HepG2 (cell line): ENCODE results near the gene MYO3B. TPM values are rescaled to one million over a fixed set of nuclear protein-coding genes. Genes with fewer than 3 reads are reported as not detected.

Source experiments
- ATRX ChIP-seq: sonication (generic); formaldehyde crosslinking; IDR thresholded peaks from 2 replicates; pipeline ENCODE4 v1.4.0; 2020; ENCODE audit warnings: missing genetic modification reagents, borderline replicate concordance
- CENPX ChIP-seq: sonication (generic); formaldehyde crosslinking; IDR thresholded peaks from 2 replicates; pipeline ENCODE4 v1.9.0; 2021; ENCODE audit warnings: mild to moderate bottlenecking, missing genetic modification reagents, moderate library complexity
- FOXM1 ChIP-seq: sonication (generic); formaldehyde crosslinking; IDR thresholded peaks from 2 replicates; pipeline ENCODE4 v1.5.0; 2020; ENCODE audit warnings: missing genetic modification reagents
- HDAC6 ChIP-seq: fragments of 200-600 bp; sonication (generic); IDR thresholded peaks from 2 replicates; pipeline ENCODE4 v1.7.0; 2017; ENCODE audit warnings: mild to moderate bottlenecking, antibody characterized with exemption, low read length, low read depth
- MBD4 ChIP-seq: IDR thresholded peaks from 2 replicates; pipeline ENCODE4 v1.6.1; 2012; ENCODE audit warnings: low read length, inconsistent platforms, borderline replicate concordance
- NR2C2 ChIP-seq: sonication (generic); formaldehyde crosslinking; IDR thresholded peaks from 2 replicates; pipeline ENCODE4 v1.4.0; 2020; ENCODE audit warnings: missing genetic modification reagents, mild to moderate bottlenecking, moderate library complexity, borderline replicate concordance
- RAD51 ChIP-seq: fragments of 450-650 bp; IDR thresholded peaks from 2 replicates; pipeline ENCODE4 v1.6.1; 2016; ENCODE audit warnings: borderline replicate concordance
- SIN3B ChIP-seq: fragments of 150-350 bp; IDR thresholded peaks from 2 replicates; pipeline ENCODE4 v1.6.1; 2014; ENCODE audit warnings: low read length
- SMARCE1 ChIP-seq: fragments of 450-650 bp; IDR thresholded peaks from 2 replicates; pipeline ENCODE4 v1.6.1; 2017; ENCODE audit warnings: borderline replicate concordance
- SNAI1 ChIP-seq: sonication (generic); formaldehyde crosslinking; IDR thresholded peaks from 2 replicates; pipeline ENCODE4 v1.5.0; 2020; ENCODE audit warnings: mild to moderate bottlenecking, missing genetic modification reagents, borderline replicate concordance
- SP140L ChIP-seq: sonication (generic); formaldehyde crosslinking; IDR thresholded peaks from 2 replicates; pipeline ENCODE4 v1.4.0; 2020; ENCODE audit warnings: missing genetic modification reagents, borderline replicate concordance
- TBL1XR1 ChIP-seq: fragments of 150-350 bp; IDR thresholded peaks from 2 replicates; pipeline ENCODE4 v1.6.1; 2014; ENCODE audit warnings: borderline replicate concordance, low read length; ENCODE audit not compliant: partially characterized antibody
- TCF7L2 ChIP-seq: IDR thresholded peaks from 2 replicates; pipeline ENCODE4 v1.6.1; 2011; ENCODE audit warnings: mild to moderate bottlenecking, low read depth, low read length, moderate library complexity
- ZNF296 ChIP-seq: sonication (generic); formaldehyde crosslinking; conservative IDR thresholded peaks from 2 replicates; pipeline ENCODE4 v1.5.0; 2020; ENCODE audit warnings: mild to moderate bottlenecking, missing genetic modification reagents
- ZNF629 ChIP-seq: sonication (generic); formaldehyde crosslinking; conservative IDR thresholded peaks from 2 replicates; pipeline ENCODE4 v1.5.0; 2020; ENCODE audit warnings: missing genetic modification reagents
- ZNF644 ChIP-seq: IDR thresholded peaks from 2 replicates; pipeline ENCODE4 v1.6.1; 2016; ENCODE audit warnings: low read depth
- ZNF7 ChIP-seq: IDR thresholded peaks from 2 replicates; pipeline ENCODE4 v1.6.1; 2016; ENCODE audit warnings: missing biosample characterization, missing genetic modification reagents
- ZNF768 ChIP-seq: sonication (generic); formaldehyde crosslinking; IDR thresholded peaks from 2 replicates; pipeline ENCODE4 v1.4.0; 2020; ENCODE audit warnings: missing genetic modification reagents
- ZNF879 ChIP-seq: sonication (generic); formaldehyde crosslinking; IDR thresholded peaks from 2 replicates; pipeline ENCODE4 v1.8.1; 2023; ENCODE audit warnings: missing genetic modification reagents
- polyA plus RNA-seq, 8 experiments: library from polyadenylated mRNA; depleted of rRNA in 3 of 8; stranded (reverse) in 7 of 8; unstranded in 1 of 8; fragments of >200 nt; fragmentation: Illumina TruSeq in 4 of 8; extraction: Trizol in 4 of 8; gene quantifications; 2 replicates each; pipeline versions ENCODE4 v1.2.1 to v1.2.3, GENCODE V29; 2011 to 2016; ENCODE audit warnings: low read depth in 4 of 8, missing spikeins in 1 of 8, mixed read lengths in 1 of 8; ENCODE audit not compliant: insufficient read depth in 1 of 8
- total RNA-seq, 5 experiments: library from RNA; depleted of rRNA; stranded (reverse); fragments of >200 nt; fragmentation: Illumina TruSeq; extraction: Trizol; gene quantifications; 2 replicates each; pipeline ENCODE4 v1.2.3, GENCODE V29; 2016; ENCODE audit warnings: low read depth in 1 of 5
- TF ChIP-seq, protein P1 (sequence below): sonication (generic); formaldehyde crosslinking; IDR thresholded peaks from 2 replicates; pipeline ENCODE4 v1.4.0; 2020; ENCODE audit warnings: missing genetic modification reagents
- TF ChIP-seq, protein P2 (sequence below): sonication (generic); formaldehyde crosslinking; conservative IDR thresholded peaks from 2 replicates; pipeline ENCODE4 v1.4.0; 2020; ENCODE audit warnings: mild to moderate bottlenecking, missing genetic modification reagents, moderate library complexity
- TF ChIP-seq, protein P3 (sequence below): sonication (generic); formaldehyde crosslinking; conservative IDR thresholded peaks from 2 replicates; pipeline ENCODE4 v1.4.0; 2020; ENCODE audit warnings: missing genetic modification reagents
- TF ChIP-seq, protein P4 (sequence below): sonication (generic); formaldehyde crosslinking; IDR thresholded peaks from 2 replicates; pipeline ENCODE4 v1.4.0; 2020; ENCODE audit warnings: missing genetic modification reagents

Gene MYO3B
- total and polyA plus RNA-seq, 2 of the 13 experiments (the other 11 are each of a cell fraction or from before 2014, with no cell fraction given) = 0.01 TPM; not detected in 1

DNA sequence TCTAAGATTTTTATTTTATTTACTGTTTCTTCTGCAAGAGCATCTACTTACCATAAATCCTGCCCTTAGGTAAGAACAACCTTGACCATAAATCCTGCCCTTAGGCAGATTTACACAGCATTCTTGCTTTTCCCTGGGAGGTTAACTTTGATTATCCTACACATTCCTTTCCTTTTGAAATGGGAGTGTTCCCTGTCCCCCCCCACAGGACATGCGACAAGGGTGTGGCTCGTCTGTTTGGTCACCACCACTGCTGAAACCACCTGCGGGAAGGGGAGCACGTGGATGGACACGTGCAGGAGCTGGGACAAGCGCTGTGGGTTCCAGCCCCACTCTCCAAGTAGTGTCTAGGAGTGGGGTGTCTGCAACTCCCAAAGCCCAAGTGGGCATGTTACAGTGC lies 297.9 kb downstream of the MYO3B start (continued):
- no peak for TF ChIP-seq SP140L (CRISPR knock-in tag)
- TF ChIP-seq ZNF7 (CRISPR knock-in tag) = no peak
- TF ChIP-seq, protein P1, sequence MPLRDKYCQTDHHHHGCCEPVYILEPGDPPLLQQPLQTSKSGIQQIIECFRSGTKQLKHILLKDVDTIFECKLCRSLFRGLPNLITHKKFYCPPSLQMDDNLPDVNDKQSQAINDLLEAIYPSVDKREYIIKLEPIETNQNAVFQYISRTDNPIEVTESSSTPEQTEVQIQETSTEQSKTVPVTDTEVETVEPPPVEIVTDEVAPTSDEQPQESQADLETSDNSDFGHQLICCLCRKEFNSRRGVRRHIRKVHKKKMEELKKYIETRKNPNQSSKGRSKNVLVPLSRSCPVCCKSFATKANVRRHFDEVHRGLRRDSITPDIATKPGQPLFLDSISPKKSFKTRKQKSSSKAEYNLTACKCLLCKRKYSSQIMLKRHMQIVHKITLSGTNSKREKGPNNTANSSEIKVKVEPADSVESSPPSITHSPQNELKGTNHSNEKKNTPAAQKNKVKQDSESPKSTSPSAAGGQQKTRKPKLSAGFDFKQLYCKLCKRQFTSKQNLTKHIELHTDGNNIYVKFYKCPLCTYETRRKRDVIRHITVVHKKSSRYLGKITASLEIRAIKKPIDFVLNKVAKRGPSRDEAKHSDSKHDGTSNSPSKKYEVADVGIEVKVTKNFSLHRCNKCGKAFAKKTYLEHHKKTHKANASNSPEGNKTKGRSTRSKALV (CRISPR knock-in tag) = no peak
- no peak for TF ChIP-seq FOXM1 (CRISPR knock-in tag)
- TF ChIP-seq, protein P2, sequence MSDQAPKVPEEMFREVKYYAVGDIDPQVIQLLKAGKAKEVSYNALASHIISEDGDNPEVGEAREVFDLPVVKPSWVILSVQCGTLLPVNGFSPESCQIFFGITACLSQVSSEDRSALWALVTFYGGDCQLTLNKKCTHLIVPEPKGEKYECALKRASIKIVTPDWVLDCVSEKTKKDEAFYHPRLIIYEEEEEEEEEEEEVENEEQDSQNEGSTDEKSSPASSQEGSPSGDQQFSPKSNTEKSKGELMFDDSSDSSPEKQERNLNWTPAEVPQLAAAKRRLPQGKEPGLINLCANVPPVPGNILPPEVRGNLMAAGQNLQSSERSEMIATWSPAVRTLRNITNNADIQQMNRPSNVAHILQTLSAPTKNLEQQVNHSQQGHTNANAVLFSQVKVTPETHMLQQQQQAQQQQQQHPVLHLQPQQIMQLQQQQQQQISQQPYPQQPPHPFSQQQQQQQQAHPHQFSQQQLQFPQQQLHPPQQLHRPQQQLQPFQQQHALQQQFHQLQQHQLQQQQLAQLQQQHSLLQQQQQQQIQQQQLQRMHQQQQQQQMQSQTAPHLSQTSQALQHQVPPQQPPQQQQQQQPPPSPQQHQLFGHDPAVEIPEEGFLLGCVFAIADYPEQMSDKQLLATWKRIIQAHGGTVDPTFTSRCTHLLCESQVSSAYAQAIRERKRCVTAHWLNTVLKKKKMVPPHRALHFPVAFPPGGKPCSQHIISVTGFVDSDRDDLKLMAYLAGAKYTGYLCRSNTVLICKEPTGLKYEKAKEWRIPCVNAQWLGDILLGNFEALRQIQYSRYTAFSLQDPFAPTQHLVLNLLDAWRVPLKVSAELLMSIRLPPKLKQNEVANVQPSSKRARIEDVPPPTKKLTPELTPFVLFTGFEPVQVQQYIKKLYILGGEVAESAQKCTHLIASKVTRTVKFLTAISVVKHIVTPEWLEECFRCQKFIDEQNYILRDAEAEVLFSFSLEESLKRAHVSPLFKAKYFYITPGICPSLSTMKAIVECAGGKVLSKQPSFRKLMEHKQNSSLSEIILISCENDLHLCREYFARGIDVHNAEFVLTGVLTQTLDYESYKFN (CRISPR knock-in tag) = no peak
- no peak for TF ChIP-seq SMARCE1
- TF ChIP-seq CENPX (CRISPR knock-in tag) = no peak
- no peak for TF ChIP-seq HDAC6
- peak; percentile 46; the same call in 1 of the 2 replicates for TF ChIP-seq ZNF644 (CRISPR knock-in tag)
- no peak for TF ChIP-seq RAD51
- no peak for TF ChIP-seq ZNF629 (CRISPR knock-in tag)
- no peak for TF ChIP-seq MBD4
- no peak for TF ChIP-seq SNAI1
- TF ChIP-seq ZNF296 = no peak
- TF ChIP-seq, protein P3, sequence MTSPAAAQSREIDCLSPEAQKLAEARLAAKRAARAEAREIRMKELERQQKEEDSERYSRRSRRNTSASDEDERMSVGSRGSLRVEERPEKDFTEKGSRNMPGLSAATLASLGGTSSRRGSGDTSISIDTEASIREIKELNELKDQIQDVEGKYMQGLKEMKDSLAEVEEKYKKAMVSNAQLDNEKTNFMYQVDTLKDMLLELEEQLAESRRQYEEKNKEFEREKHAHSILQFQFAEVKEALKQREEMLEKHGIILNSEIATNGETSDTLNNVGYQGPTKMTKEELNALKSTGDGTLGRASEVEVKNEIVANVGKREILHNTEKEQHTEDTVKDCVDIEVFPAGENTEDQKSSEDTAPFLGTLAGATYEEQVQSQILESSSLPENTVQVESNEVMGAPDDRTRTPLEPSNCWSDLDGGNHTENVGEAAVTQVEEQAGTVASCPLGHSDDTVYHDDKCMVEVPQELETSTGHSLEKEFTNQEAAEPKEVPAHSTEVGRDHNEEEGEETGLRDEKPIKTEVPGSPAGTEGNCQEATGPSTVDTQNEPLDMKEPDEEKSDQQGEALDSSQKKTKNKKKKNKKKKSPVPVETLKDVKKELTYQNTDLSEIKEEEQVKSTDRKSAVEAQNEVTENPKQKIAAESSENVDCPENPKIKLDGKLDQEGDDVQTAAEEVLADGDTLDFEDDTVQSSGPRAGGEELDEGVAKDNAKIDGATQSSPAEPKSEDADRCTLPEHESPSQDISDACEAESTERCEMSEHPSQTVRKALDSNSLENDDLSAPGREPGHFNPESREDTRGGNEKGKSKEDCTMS = no peak
- TF ChIP-seq, protein P4, sequence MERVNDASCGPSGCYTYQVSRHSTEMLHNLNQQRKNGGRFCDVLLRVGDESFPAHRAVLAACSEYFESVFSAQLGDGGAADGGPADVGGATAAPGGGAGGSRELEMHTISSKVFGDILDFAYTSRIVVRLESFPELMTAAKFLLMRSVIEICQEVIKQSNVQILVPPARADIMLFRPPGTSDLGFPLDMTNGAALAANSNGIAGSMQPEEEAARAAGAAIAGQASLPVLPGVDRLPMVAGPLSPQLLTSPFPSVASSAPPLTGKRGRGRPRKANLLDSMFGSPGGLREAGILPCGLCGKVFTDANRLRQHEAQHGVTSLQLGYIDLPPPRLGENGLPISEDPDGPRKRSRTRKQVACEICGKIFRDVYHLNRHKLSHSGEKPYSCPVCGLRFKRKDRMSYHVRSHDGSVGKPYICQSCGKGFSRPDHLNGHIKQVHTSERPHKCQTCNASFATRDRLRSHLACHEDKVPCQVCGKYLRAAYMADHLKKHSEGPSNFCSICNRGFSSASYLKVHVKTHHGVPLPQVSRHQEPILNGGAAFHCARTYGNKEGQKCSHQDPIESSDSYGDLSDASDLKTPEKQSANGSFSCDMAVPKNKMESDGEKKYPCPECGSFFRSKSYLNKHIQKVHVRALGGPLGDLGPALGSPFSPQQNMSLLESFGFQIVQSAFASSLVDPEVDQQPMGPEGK (CRISPR knock-in tag) = peak; percentile 53
- no peak for TF ChIP-seq ZNF768 (CRISPR knock-in tag)
- TF ChIP-seq TBL1XR1 = no peak
- no peak for TF ChIP-seq NR2C2 (CRISPR knock-in tag)
- no peak for TF ChIP-seq TCF7L2
- no peak for TF ChIP-seq ZNF879 (CRISPR knock-in tag)
- TF ChIP-seq ATRX = no peak
- TF ChIP-seq SIN3B = no peak
